ENCODE measurements around the gene HPS5.
"Not testable (repeated sequence)": the region's sequence is repeated elsewhere in the genome, so short reads cannot be mapped to it uniquely, and the experiment has no call there.

The HPS5 gene, protein sequence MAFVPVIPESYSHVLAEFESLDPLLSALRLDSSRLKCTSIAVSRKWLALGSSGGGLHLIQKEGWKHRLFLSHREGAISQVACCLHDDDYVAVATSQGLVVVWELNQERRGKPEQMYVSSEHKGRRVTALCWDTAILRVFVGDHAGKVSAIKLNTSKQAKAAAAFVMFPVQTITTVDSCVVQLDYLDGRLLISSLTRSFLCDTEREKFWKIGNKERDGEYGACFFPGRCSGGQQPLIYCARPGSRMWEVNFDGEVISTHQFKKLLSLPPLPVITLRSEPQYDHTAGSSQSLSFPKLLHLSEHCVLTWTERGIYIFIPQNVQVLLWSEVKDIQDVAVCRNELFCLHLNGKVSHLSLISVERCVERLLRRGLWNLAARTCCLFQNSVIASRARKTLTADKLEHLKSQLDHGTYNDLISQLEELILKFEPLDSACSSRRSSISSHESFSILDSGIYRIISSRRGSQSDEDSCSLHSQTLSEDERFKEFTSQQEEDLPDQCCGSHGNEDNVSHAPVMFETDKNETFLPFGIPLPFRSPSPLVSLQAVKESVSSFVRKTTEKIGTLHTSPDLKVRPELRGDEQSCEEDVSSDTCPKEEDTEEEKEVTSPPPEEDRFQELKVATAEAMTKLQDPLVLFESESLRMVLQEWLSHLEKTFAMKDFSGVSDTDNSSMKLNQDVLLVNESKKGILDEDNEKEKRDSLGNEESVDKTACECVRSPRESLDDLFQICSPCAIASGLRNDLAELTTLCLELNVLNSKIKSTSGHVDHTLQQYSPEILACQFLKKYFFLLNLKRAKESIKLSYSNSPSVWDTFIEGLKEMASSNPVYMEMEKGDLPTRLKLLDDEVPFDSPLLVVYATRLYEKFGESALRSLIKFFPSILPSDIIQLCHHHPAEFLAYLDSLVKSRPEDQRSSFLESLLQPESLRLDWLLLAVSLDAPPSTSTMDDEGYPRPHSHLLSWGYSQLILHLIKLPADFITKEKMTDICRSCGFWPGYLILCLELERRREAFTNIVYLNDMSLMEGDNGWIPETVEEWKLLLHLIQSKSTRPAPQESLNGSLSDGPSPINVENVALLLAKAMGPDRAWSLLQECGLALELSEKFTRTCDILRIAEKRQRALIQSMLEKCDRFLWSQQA
- total RNA-seq, result 59.4 to 60.7 reads per million in 2 donors

DNA sequence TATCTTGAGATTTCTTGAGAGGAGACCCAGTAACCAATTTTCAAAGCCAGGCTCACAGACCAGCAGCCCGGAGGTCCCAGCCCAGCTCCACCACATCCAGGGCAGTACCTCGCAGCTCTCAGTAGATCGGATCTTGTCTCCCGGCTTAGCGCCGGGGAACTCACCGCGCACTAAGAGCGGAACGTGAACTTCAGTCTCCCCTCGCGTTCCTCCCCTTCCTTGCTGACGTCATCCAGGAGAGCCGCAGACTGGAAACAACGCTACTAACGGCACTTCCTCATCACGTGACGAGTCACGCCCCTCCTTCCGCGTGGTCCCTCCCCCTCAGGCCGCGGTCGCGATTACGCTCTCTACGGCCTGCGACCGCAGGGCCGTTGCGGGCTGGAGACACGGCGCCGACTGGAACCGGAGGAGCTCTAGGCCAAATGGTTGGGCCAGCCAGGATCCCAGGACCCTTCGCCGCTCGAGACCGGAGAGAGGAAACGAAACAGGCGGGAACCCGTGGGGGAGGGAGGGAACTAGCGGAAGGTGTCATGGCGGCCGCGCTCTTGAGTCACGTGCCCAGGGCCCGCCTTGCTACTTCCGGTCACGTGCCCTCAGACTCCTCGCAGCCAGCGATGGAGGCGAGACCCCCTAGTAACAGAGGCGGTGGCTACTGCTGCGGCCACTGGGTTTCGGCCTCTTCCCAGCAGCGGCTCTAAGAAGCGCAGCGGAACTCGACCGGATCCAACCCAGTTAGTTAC lies at the start of gene HPS5, which contains the start of gene GTF2H1:
Gene HPS5, minus strand, starts transcription at position 172 of the 743 bp plus-strand sequence. CDS start 4,282 bp downstream, outside the sequence.
Gene GTF2H1, plus strand, starts transcription at position 599 of the 743 bp plus-strand sequence. CDS start 10,508 bp downstream, outside the sequence.
- DNase-seq, result peak; percentile 82

DNA sequence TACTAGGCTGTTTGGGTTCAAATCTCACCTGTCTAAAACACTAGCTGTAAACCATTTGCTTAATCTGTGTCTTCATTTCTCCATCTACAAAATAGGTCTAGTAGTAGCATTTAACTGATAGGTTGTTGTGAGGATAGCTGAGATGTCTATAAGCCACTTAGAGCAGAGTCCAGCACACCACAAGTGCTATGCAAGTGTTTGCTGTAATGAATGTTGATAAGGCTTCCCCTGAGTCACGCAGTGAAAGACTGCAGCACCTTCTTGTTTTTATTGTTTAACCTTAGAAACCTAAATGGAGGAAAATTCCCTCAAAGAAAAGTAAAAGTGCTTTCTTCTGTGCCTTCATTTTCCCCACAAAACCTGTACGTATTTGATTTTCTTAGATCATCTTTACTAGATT lies 49.3 kb upstream of the HPS5 start:
- no peak for DNase-seq

DNA sequence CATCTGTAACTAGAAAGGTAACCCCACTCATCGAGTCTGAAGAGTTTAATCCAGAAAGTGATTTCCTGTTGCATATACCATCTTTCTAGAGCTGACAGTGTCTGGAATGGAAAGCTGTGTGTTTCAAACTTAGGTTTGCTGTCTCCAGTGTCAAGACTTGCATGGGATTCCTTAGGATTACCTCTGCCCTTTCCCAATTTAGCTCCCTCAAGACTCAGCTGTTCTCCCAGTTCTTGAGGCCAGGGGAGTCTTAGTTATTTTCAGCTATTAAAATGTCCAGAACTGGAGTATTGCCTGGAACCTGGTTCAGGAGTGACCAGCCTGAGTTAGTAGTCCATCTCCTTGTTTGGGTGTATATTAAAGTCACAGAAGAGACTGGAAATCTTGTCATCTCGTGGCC lies 47.5 kb upstream of the HPS5 start:
- DNase-seq, result no peak

DNA sequence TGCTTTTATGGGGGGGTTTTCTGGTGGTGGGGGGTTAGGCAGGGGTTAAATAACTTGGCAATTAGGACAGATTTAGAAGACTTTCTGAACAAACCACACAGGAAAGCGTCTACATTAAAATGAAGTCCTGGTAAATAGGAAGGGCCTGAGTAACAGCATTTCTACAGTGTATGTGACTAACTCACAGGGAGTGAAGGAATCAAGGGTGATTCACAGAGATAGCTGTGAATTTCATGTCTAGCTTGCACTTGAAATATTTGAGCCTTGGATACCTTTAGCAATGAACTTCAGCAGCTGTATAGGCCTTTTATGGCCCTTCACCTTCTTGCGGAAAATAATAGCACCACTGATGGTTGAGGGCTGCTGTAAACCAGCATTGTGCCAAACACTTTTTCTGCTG lies 46.3 kb upstream of the HPS5 start:
- DNase-seq, result no peak

DNA sequence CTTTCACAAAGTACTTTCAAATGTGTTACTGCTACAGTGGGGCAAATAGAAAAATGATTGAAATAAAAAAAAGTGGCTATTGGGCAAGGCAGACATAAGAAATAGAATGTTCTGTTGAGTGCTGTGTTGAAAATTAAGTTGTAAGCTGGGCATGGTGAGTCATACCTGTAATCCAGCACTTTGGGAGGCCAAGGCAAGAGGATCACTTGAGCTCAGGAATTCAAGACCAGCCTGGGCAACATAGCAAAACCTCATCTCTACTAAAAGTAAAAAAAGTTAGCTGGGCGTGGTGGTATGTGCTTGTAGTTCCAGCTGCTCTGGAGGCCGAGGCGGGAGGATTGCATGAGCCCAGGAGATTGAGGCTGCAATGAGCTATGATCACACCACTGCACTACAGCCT lies 45.5 kb upstream of the HPS5 start:
- no peak for DNase-seq

DNA sequence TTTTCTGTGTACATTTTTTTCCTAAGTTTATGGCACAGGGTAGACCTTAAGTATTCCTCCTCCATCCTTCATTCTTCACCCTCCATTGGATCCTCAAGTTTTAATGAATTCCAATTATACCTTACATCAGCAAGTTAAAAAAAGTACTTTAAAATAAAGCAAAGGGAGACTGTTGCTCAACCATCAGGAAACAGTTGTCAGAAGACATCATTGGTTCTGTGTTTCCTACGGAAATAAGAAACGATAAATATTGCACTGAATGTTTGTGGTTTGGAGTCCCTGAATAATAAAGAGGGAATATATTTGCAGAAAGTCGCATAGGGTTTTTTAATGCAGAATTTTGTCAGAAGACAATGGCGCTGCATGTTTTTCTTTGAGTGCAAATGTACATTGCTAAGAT lies 44.3 kb upstream of the HPS5 start:
- DNase-seq, result no peak

DNA sequence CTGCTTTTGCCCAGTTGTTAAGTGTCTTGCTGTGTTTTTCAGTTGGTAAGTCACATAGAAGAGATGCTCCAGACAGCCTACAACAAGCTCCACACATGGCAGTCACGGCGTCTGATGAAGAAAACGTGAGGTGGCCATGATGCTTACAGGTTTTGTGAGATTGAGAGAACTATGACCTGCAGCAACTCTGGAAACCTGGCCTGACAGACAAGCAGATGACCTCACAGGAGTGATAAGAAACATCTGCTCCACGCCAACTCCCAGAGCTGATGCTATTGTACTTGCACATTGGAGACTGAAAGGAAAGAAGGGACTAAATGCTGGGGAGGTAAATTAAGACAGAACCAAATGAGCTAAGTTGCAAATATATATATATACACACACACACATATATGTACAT lies 43.8 kb upstream of the HPS5 start:
- DNase-seq, result no peak

DNA sequence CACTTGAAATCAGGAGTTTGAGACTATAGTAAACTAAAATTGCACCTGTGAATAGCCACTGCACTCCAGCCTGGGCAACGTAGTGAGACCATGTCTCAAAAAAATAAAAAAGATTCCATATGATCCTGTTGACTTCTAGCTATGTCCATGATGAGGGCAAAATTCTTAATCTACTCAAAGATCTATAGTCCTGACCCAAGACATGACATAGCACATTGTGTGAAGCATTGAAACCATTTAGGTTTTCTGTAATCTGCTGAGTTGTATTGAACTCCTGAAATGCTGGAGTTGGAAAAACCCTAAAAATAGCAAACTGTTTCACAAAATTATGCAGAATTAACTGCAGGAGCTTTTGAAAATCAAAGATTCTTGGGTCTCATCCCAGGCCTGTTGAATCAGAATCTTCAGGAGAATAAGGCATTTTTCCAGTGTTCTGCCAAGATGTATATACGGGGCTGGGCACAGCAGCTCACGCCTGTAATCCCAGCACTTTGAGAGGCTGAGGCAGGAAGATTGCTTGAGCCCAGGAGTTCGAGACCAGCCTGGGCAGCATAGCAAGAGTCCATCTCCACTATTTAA lies 42.6 kb upstream of the HPS5 start:
- no peak for DNase-seq

DNA sequence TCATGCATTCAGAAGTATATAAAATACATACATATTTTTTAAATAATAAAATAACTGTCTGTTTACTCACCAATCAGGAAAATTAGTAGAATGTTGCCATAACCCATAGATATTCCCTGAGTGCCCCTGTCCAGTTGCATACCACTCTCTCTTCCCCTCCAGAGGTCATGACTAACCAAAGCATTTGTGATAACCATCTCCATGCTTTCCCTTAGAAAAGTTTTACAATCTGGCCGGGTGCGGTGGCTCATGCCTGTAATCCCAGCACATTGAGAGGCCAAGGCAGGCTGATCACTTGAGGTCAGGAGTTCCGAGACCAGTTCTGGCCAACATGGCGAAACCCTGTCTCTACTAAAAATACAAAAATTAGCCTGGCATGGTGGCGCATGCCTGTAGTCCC lies 39.2 kb upstream of the HPS5 start:
- DNase-seq, result no peak

DNA sequence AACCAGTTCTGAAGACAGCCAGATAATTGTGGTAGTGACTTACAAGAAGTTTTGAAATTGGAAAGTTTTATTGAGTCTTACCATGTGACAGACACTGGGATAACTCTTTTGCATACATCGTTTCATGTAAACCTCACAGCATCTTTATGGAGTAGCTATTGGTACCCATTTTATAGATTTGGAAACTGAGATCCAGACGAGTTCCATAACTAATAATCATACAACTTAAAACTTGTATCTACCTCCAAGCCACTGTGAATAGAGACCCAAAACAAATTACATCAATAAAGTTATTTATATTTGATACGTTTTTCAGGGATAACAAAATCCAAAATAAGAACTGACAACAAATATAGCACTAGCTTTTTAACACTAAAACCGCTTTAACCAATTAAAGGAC lies 36.7 kb upstream of the HPS5 start:
- no peak for DNase-seq

DNA sequence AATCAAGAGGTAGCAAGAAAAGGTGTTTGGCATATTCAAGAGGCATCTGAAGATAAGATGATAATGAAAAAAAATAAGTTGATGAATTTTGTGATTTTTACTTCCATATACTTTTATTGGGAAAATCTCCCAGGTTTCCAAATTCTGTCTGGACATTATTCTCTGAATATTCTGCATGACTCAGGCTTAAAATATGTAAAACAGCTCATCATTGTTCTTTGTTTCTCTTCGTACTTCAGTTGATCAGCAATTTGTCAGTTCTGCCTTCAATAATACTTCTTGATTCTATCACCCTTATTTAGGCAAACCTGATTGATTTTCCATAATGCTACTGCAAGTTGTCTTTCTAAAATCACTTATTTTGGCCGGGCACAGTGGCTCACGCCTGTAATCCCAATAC lies 30.6 kb upstream of the HPS5 start:
- DNase-seq, result no peak

DNA sequence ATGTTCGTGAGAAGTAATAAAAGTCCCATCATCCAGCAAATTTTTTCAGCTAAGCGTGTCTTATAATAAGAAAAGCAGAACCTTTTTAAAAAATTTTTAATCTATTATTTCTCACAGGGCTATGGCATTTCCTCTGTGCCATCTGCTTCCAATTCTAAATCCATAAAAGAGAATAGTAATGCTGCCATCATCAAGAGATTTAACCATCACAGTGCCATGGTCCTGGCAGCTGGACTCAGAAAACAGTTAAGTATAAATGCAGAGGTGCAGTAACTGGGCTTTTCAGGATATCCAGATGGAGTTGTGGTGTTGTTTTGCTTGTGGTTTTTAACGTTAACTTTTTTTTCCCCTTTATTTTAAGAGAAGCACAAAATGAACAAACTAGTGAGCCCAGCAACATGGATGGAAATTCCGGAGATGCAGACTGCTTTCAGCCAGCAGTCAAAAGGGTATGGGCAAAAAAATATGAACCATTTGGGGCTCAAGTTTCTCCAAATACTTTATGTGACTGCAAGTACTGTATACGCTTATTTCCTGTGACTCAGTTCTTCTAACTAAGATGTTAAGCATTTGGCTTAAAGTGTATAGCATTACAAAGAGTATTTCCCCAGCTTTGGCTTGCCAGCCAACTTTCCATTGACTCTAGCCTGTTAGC lies 25.7 kb upstream of the HPS5 start:
- DNase-seq, result no peak

DNA sequence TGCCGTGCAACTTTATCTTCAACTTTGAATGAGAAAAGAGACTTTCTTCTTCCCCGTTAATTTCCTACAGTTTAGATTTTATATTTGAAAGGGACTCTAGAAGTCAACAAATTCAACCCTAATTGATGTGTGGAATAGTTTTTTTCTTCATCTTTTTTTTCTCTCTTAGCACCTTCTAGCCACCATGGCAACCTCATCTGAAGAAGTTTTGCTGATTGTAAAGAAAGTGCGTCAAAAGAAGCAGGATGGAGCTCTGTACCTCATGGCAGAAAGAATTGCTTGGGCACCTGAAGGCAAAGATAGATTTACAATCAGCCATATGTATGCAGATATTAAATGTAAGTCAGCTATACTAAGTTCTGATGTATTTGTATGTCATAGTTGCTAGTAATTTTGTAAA lies 11.0 kb upstream of the HPS5 start:
- no peak for DNase-seq

DNA sequence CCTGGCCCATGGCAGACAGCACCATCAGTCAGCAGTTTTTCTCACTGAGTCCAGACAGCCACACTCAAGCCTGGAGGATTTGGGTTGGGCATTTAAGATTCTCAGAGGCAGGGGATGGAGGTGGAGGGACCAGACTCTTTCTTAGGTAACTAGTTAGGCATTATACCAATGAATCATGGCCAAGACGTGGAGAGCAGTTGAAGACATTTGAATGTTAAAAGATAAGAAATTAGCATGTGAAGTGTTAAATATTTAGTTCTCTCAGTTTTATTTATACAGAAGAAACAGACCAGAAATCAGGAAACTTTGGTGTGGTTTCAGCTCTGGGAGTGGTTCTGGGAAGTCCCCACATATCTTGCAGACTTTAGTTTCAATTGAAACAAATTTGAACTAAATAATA lies 10.4 kb upstream of the HPS5 start:
- no peak for DNase-seq

DNA sequence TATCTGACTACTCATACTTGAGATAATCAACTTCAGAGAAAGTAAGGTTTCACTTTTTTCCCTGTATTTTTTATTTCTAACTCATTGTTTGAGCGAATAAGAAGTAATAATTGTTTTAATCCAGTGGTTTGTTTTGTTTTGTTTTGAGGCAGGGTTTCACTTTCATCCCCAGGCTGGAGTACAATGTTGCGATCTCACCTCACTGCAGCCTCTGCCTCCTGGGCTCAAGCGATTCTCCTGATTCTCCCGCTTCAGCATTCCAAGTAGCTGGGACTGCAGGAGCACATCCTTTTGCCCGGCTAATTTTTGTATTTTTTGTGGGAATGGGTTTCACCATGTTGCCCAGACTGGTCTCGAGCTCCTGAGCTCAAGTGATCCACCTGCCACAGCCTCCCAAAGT lies 9.0 kb upstream of the HPS5 start:
- DNase-seq, result no peak

DNA sequence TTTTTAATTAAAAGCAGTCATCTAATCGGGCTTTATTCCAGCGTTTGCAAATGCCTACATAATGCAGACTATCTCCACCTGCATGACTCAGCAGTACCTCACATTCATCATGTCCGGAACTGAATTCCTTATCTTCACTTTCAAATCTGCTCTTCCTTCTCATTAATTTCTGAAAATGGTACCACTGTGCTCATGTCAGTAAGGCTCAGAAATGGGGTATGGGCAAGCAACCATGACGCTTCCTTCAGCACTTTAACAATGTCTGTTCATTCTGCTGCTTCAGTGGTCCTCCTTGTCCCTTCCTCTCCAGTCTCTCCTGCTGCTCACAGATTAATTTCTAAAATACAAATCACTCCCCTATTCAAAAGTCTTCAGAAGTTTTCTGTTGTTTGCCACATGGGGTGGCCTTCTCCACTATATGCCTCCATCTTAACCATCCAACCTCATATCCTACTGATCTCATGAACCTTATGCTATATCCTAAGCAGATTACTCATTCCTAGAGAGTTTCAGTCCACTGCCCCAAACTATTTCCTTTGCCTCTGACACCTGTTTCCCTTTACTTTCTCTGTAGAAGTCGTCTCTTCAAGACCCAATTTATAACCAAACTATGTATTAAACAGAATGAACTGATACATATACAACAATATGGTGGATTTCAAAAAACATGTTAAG lies 7.4 kb upstream of the HPS5 start:
- no peak for DNase-seq

DNA sequence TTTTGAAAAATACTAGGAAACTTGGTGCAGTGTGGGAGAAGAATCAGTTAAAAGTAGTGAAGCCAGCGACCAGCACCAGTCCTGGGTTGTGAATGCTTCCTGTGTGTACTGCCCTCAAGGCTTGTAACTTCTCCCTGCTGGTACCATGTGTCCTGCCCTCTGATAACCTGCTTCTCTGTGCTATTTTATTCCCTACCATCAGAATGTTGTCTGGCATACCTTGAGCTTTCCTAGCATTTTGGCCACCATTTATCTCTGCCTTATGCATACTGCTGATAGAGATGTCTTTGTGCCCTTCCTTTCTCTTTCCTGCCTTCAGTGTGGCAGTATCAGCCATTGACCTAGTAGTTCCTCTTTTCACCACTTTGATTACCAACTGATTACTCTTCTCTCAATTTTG lies 2.4 kb upstream of the HPS5 start:
- no peak for DNase-seq

DNA sequence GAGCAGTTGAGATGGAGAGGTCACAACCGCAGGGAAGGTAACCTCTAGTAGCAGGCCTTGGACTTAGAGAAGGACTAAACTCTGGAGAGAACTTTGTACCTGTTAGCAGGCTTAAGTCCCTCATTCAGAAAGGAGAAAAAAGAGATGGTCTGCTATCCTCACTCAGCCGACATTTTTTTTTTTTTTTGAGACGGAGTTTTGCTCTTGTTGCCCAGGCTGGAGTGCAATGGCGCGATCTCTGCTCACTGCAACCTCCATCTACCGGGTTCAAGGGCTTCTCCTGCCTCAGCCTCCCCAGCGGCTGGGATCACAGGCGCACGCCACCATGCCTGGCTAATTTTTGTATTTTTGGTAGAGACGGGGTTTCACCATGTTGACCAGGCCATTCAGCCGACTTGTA lies 1.9 kb upstream of the HPS5 start:
- not testable (repeated sequence) for DNase-seq

DNA sequence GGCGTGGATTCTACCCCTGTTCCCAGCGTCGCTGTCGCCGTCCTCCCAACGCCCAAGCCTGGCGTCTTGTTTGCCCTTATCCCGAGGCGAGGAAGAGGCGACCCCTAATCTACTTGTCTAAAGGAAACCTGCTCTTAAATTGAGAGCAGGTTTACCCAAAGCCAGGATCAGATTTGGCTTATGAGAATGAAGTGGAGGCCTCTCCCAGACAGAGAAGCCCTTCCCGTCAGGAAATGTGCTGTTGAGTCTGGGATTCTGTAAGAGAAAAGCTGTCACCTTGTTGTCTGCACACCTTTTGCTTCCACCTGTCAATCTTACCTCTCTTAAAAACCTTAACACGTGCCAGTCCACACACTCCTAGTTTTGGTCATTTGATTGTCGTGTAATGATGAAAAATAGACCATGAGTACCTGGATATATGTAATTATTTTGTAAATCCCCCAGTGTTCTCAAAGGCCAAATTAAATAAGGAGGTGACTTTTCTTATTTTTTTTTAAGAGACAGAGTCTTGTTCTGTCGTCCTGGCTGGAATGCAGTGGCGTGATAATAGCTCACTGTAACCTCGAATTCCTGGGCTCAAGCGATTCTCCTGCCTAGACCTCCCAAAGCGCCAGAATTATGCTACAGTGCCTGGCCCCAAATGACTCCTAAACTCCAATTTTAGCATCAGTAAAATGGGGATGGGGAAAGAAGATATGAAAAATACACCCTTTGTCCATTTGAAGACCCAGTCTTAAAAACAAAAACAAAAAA lies 1.1 kb upstream of the HPS5 start:
- no peak for DNase-seq

DNA sequence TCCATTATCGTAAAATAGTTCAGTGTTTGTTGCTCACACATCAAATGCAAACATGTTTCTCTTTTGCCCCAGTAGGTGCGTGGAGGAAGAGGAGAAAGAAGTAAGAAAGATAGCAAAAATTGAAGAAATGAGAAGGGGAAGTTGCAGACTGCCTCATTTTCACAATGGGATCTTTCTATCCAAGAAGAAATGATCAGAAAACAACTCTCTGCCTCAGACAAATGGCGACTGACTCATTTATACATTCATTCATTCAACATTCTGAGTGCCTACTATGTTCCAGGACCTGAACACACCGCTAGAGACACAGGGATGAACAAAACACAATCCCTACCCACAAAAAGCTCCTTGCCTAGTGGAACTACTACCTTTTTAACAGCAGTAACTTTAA lies 367 bp downstream of the HPS5 start:
- no peak for DNase-seq
